Osteocyte (in vitro differentiated cells): Measurements from ENCODE around the gene MT3. TPM values are rescaled to one million over a fixed set of nuclear protein-coding genes. Genes with fewer than 3 reads are reported as not detected.

Experiments used
- DNase-seq: peaks from one replicate; pipeline ENCODE4 v3.0.0; 2021; ENCODE audit warnings: mixed read lengths; ENCODE audit not compliant: unreplicated experiment; ENCODE audit errors: extremely low spot score
- H3K27ac Mint-ChIP-seq: one replicate; pipeline ENCODE4 v1.8.0; 2021; ENCODE audit warnings: mild to moderate bottlenecking, mixed read lengths; ENCODE audit not compliant: unreplicated experiment
- H3K27me3 Mint-ChIP-seq: one replicate; pipeline ENCODE4 v1.8.0; 2021; ENCODE audit warnings: mixed read lengths; ENCODE audit not compliant: unreplicated experiment
- H3K36me3 Mint-ChIP-seq: one replicate; pipeline ENCODE4 v1.8.0; 2021; ENCODE audit warnings: mixed read lengths; ENCODE audit not compliant: unreplicated experiment
- H3K4me1 Mint-ChIP-seq: one replicate; pipeline ENCODE4 v1.8.0; 2021; ENCODE audit warnings: mixed read lengths; ENCODE audit not compliant: unreplicated experiment
- H3K4me3 Mint-ChIP-seq: one replicate; pipeline ENCODE4 v1.8.0; 2021; ENCODE audit warnings: mild to moderate bottlenecking, moderate library complexity, mixed read lengths; ENCODE audit not compliant: unreplicated experiment
- H3K9me3 Mint-ChIP-seq: one replicate; pipeline ENCODE4 v1.8.0; 2021; ENCODE audit warnings: mixed read lengths; ENCODE audit not compliant: unreplicated experiment
- CTCF ChIP-seq: fragments of 200-600 bp; sonication (generic); IDR thresholded peaks from 2 replicates; pipeline ENCODE4 v1.5.0; 2021; ENCODE audit warnings: antibody characterized with exemption, mild to moderate bottlenecking, moderate library complexity
- total RNA-seq: library from RNA; stranded (reverse); gene quantifications from 2 replicates; pipeline ENCODE4 v1.2.1, GENCODE V29; 2021

MT3 gene
- total RNA-seq, 1 donor from 2014 or later = not detected

GRCh38 chr16:56610017-56610608 lies 20.8 kb downstream of the MT3 start:
- Mint-ChIP-seq H3K27me3 (no peaks in the 10 kb centered on the region), H3K27ac (peak overlapping the region; percentile 98), H3K4me3 (peak overlapping the region; percentile 90), H3K4me1 (peaks cover 57% of the 10 kb centered on the region), H3K9me3 (no peaks in the 10 kb centered on the region), H3K36me3 (no peaks in the 10 kb centered on the region)
- no peak for DNase-seq
- no peak for TF ChIP-seq CTCF

GRCh38 chr16:56610609-56611111 lies 21.3 kb downstream of the MT3 start:
- peak overlapping the region; percentile 90 for H3K4me3 Mint-ChIP-seq
- H3K36me3 Mint-ChIP-seq = no peaks in the 10 kb centered on the region
- DNase-seq = no peak
- peak overlapping the region; percentile 98 for H3K27ac Mint-ChIP-seq
- TF ChIP-seq CTCF = no peak
- H3K4me1 Mint-ChIP-seq = peaks cover 57% of the 10 kb centered on the region
- H3K27me3 Mint-ChIP-seq = no peaks in the 10 kb centered on the region
- H3K9me3 Mint-ChIP-seq = no peaks in the 10 kb centered on the region

GRCh38 chr16:56611281-56611833 lies 22.0 kb downstream of the MT3 start:
- H3K36me3 Mint-ChIP-seq = no peaks in the 10 kb centered on the region
- H3K4me3 Mint-ChIP-seq = peak overlapping the region; percentile 42
- H3K27ac Mint-ChIP-seq = peak overlapping the region; percentile 98
- TF ChIP-seq CTCF = no peak
- no peaks in the 10 kb centered on the region for H3K9me3 Mint-ChIP-seq
- H3K27me3 Mint-ChIP-seq = no peaks in the 10 kb centered on the region
- H3K4me1 Mint-ChIP-seq = peaks cover 50% of the 10 kb centered on the region
- no peak for DNase-seq

GRCh38 chr16:56613706-56614105 lies 24.4 kb downstream of the MT3 start:
- Mint-ChIP-seq H3K4me3 (no peak overlapping the region), H3K9me3 (no peaks in the 10 kb centered on the region), H3K27me3 (no peaks in the 10 kb centered on the region), H3K36me3 (no peaks in the 10 kb centered on the region), H3K27ac (no peak overlapping the region), H3K4me1 (peaks cover 39% of the 10 kb centered on the region)
- no peak for DNase-seq
- TF ChIP-seq CTCF = no peak

- Mint-ChIP-seq H3K4me1 (peaks cover 39% of the 10 kb centered on the region), H3K36me3 (no peaks in the 10 kb centered on the region), H3K27ac (peak overlapping the region; percentile 23), H3K4me3 (no peak overlapping the region), H3K9me3 (no peaks in the 10 kb centered on the region), H3K27me3 (no peaks in the 10 kb centered on the region)
- TF ChIP-seq CTCF = no peak
- DNase-seq = no peak
These were observed 25.2 kb downstream of the MT3 start for GRCh38 chr16:56614549-56614991.
